H9 (cell line): ENCODE measurements around the gene ZMIZ1. TPM values are rescaled to one million over a fixed set of nuclear protein-coding genes. Genes with fewer than 3 reads are reported as not detected.

Experiments
- DNase-seq: peaks from one replicate; pipeline ENCODE4 v3.0.0-alpha.2; 2017
- H2AFZ ChIP-seq: one replicate; pipeline ENCODE4 v1.6.1; 2013; ENCODE audit warnings: mild to moderate bottlenecking, low read length, control low read depth, moderate library complexity
- H2AK5ac ChIP-seq: 2 replicates; pipeline ENCODE4 v1.6.1; 2013; ENCODE audit warnings: low read length, control low read depth, mixed read lengths; ENCODE audit not compliant: insufficient read length
- H2BK120ac ChIP-seq: one replicate; pipeline ENCODE4 v1.6.1; 2013; ENCODE audit warnings: low read depth, mild to moderate bottlenecking, low read length, control low read depth, inconsistent platforms; ENCODE audit not compliant: poor library complexity, severe bottlenecking
- H2BK12ac ChIP-seq: 2 replicates; pipeline ENCODE4 v1.6.1; 2013; ENCODE audit warnings: low read length, control low read depth, mixed read lengths, low read depth; ENCODE audit not compliant: insufficient read length
- H2BK15ac ChIP-seq: 2 replicates; pipeline ENCODE4 v1.6.1; 2013; ENCODE audit warnings: low read depth, low read length, control low read depth
- H2BK20ac ChIP-seq: one replicate; pipeline ENCODE4 v1.6.1; 2013; ENCODE audit warnings: low read depth, mild to moderate bottlenecking, low read length, control low read depth, inconsistent platforms; ENCODE audit not compliant: poor library complexity, severe bottlenecking
- H2BK5ac ChIP-seq: 2 replicates; pipeline ENCODE4 v1.6.1; 2013; ENCODE audit warnings: low read length, control low read depth, mixed read lengths; ENCODE audit not compliant: insufficient read length
- H3K14ac ChIP-seq: 2 replicates; pipeline ENCODE4 v1.6.1; 2013; ENCODE audit warnings: low read length, control low read depth; ENCODE audit not compliant: insufficient read depth
- H3K18ac ChIP-seq: 2 replicates; pipeline ENCODE4 v1.6.1; 2013; ENCODE audit warnings: low read depth, mild to moderate bottlenecking, mixed read lengths, low read length, control low read depth; ENCODE audit not compliant: insufficient read length
- H3K23ac ChIP-seq: 2 replicates; pipeline ENCODE4 v1.6.1; 2013; ENCODE audit warnings: low read length, control low read depth, mixed read lengths, low read depth; ENCODE audit not compliant: insufficient read length
- H3K23me2 ChIP-seq: 2 replicates; pipeline ENCODE4 v1.6.1; 2013; ENCODE audit warnings: low read depth, mild to moderate bottlenecking, mixed read lengths, low read length, control low read depth; ENCODE audit not compliant: insufficient read length, poor library complexity, severe bottlenecking
- H3K27ac ChIP-seq: 2 replicates; pipeline ENCODE4 v1.5.1; 2013; ENCODE audit warnings: low read length, control low read depth, mixed read lengths, low read depth; ENCODE audit not compliant: insufficient read length
- H3K27me3 ChIP-seq: 2 replicates; pipeline ENCODE4 v1.6.1; 2013; ENCODE audit warnings: low read length, control low read depth, inconsistent platforms; ENCODE audit not compliant: insufficient read depth
- H3K4ac ChIP-seq: 2 replicates; pipeline ENCODE4 v1.6.1; 2013; ENCODE audit warnings: low read depth, mild to moderate bottlenecking, control low read depth, inconsistent platforms, low read length, moderate library complexity
- H3K4me1 ChIP-seq: 2 replicates; pipeline ENCODE4 v1.6.1; 2013; ENCODE audit warnings: low read length, control low read depth, inconsistent platforms; ENCODE audit not compliant: insufficient read depth
- H3K4me2 ChIP-seq: 2 replicates; pipeline ENCODE4 v1.6.1; 2013; ENCODE audit warnings: low read length, control low read depth, mixed read lengths; ENCODE audit not compliant: insufficient read length, insufficient read depth
- H3K56ac ChIP-seq: 2 replicates; pipeline ENCODE4 v1.6.1; 2013; ENCODE audit warnings: low read depth, mild to moderate bottlenecking, mixed read lengths, low read length, control low read depth; ENCODE audit not compliant: insufficient read length
- H3K79me1 ChIP-seq: 2 replicates; pipeline ENCODE4 v1.6.1; 2013; ENCODE audit warnings: low read depth, mild to moderate bottlenecking, moderate library complexity, low read length, control low read depth, inconsistent platforms; ENCODE audit not compliant: insufficient read depth, poor library complexity, severe bottlenecking
- H3K79me2 ChIP-seq: 2 replicates; pipeline ENCODE4 v1.6.1; 2013; ENCODE audit warnings: low read length, control low read depth, inconsistent platforms; ENCODE audit not compliant: insufficient read depth
- H3K9ac ChIP-seq: 2 replicates; pipeline ENCODE4 v1.6.1; 2013; ENCODE audit warnings: low read length, control low read depth, mixed read lengths; ENCODE audit not compliant: insufficient read length; ENCODE audit errors: extremely low read depth
- H3K9me3 ChIP-seq: one replicate; pipeline ENCODE4 v1.6.1; 2013; ENCODE audit warnings: low read depth, low read length, inconsistent platforms; ENCODE audit not compliant: control insufficient read depth
- H3T11ph ChIP-seq: one replicate; pipeline ENCODE4 v1.6.1; 2013; ENCODE audit warnings: mild to moderate bottlenecking, low read length, control low read depth, inconsistent platforms
- H4K20me1 ChIP-seq: one replicate; pipeline ENCODE4 v1.6.1; 2013; ENCODE audit not compliant: control insufficient read depth, insufficient read length, insufficient read depth
- H4K5ac ChIP-seq: 2 replicates; pipeline ENCODE4 v1.6.1; 2013; ENCODE audit warnings: low read depth, mild to moderate bottlenecking, mixed read lengths, low read length, control low read depth; ENCODE audit not compliant: insufficient read length
- H4K8ac ChIP-seq: replicated peaks from 2 replicates; pipeline ENCODE4 v1.6.1; 2013; ENCODE audit warnings: low read length, control low read depth, mixed read lengths, low read depth; ENCODE audit not compliant: insufficient read length
- H4K91ac ChIP-seq: 2 replicates; pipeline ENCODE4 v1.6.1; 2013; ENCODE audit warnings: low read depth, mild to moderate bottlenecking, moderate library complexity, mixed read lengths, low read length, control low read depth; ENCODE audit not compliant: insufficient read length
- H3K27ac Mint-ChIP-seq, 3 experiments: 2 replicates in 2 of 3; 3 replicates in 1 of 3; pipeline ENCODE4 v1.8.0; 2020 to 2021; ENCODE audit warnings: mixed read lengths in 3 of 3, mild to moderate bottlenecking in 1 of 3, moderate library complexity in 1 of 3
- H3K27me3 Mint-ChIP-seq: 2 replicates; pipeline ENCODE4 v1.8.0; 2021; ENCODE audit warnings: low read depth, mild to moderate bottlenecking, moderate library complexity, mixed read lengths
- H3K36me3 Mint-ChIP-seq, 3 experiments: 2 replicates in 2 of 3; 3 replicates in 1 of 3; pipeline ENCODE4 v1.8.0; 2020 to 2021; ENCODE audit warnings: low read depth in 3 of 3, mixed read lengths in 3 of 3; ENCODE audit not compliant: insufficient read depth in 1 of 3
- H3K4me1 Mint-ChIP-seq, 2 experiments: 2 replicates each; pipeline ENCODE4 v1.8.0; 2020; ENCODE audit warnings: mixed read lengths in 2 of 2
- H3K4me3 Mint-ChIP-seq, 2 experiments: 2 replicates in 1 of 2; 3 replicates in 1 of 2; pipeline ENCODE4 v1.8.0; 2020 to 2021; ENCODE audit warnings: mild to moderate bottlenecking in 2 of 2, mixed read lengths in 2 of 2, moderate library complexity in 1 of 2
- H3K9me3 Mint-ChIP-seq, 2 experiments: 2 replicates in 1 of 2; 3 replicates in 1 of 2; pipeline ENCODE4 v1.8.0; 2020; ENCODE audit warnings: mild to moderate bottlenecking in 2 of 2, mixed read lengths in 2 of 2, moderate library complexity in 1 of 2
- CTCF ChIP-seq: fragments of 200-600 bp; sonication (generic); conservative IDR thresholded peaks from 3 replicates; pipeline ENCODE4 v1.8.0; 2021; ENCODE audit warnings: antibody characterized with exemption, mild to moderate bottlenecking
- WGBS: extraction: QIAGEN DNeasy Blood & Tissue Kit; methylation state at CpG from one replicate; pipeline ENCODE4 v1.1.7; 2013; ENCODE audit warnings: missing lambda C conversion rate, low lambda C conversion rate, mixed read lengths; ENCODE audit not compliant: insufficient read length; ENCODE audit errors: extremely low coverage; 5-methylcytosine and 5-hydroxymethylcytosine counted together
- total RNA-seq: library from RNA; stranded (reverse); gene quantifications from 2 replicates; pipeline ENCODE4 v1.2.1, GENCODE V29; 2021

ZMIZ1 gene
- total RNA-seq, 1 experiment from 2014 or later = 36.9 TPM

GRCh38 chr10:79094412-79095175 lies 25.8 kb downstream of the ZMIZ1 start:
- DNase-seq = no peak
- Histone ChIP-seq H3K79me2 (peaks cover 13% of the 10 kb centered on the region; the same call in 1 of the 2 replicates), H2BK120ac (no peak overlapping the region), H3K9ac (no peak overlapping the region), H3K56ac (no peak overlapping the region), H3K79me1 (peaks cover 7% of the 10 kb centered on the region), H2BK5ac (no peak overlapping the region), H3K9me3 (no peaks in the 10 kb centered on the region), H3K27me3 (no peaks in the 10 kb centered on the region), H4K20me1 (no peaks in the 10 kb centered on the region), H2AK5ac (no peak overlapping the region), H4K91ac (no peak overlapping the region), H3K23ac (no peak overlapping the region), H3K4me2 (no peak overlapping the region), H3K4ac (no peak overlapping the region), H2BK20ac (no peak overlapping the region), H3K23me2 (no peaks in the 10 kb centered on the region), H3K27ac (no peak overlapping the region), H2AFZ (no peak overlapping the region), H3T11ph (no peak overlapping the region), H2BK12ac (no peak overlapping the region), H4K5ac (no peak overlapping the region), H3K4me1 (no peaks in the 10 kb centered on the region; the same call in 1 of the 2 replicates), H4K8ac (no peak overlapping the region), H3K18ac (no peak overlapping the region), H2BK15ac (no peak overlapping the region), H3K14ac (no peak overlapping the region)
- Mint-ChIP-seq H3K27me3 (no peaks in the 10 kb centered on the region), H3K4me1 (peaks cover 39 to 58% of the 10 kb centered on the region in 2 experiments), H3K4me3 (no peak overlapping the region), H3K36me3 (peaks cover 0 to 8% (median 0%) of the 10 kb centered on the region in 3 experiments; a peak in 4 of 7 replicates), H3K9me3 (no peaks in the 10 kb centered on the region), H3K27ac (peak overlapping the region in 2 of 3 experiments; percentile 21 to 55; a peak in 3 of 7 replicates)
- WGBS = no CpG with 5 or more reads among the region's 12 CpGs
- TF ChIP-seq CTCF = no peak
